ENCODE data around the gene ARHGAP26.

ARHGAP26 gene

GRCh38 chr5:142753116-142753631, 17.0 kb upstream of the ARHGAP26 start:
- Histone ChIP-seq H3K9me3 (ENCODE audit: insufficient read depth, low read length) (no peaks in the 10 kb centered on the region), H3K4me3 (ENCODE audit: insufficient read length, low read depth) (no peak overlapping the region), H3K27me3 (ENCODE audit: insufficient read depth, insufficient read length) (no peaks in the 10 kb centered on the region), H3K4me1 (ENCODE audit: insufficient read depth, insufficient read length) (no peaks in the 10 kb centered on the region), H3K9ac (ENCODE audit: insufficient read length, low read depth) (no peak overlapping the region), H3K36me3 (ENCODE audit: insufficient read depth, insufficient read length, low read length) (no peaks in the 10 kb centered on the region)
- no peak for DNase-seq (ENCODE audit: low read depth, low spot score)
- TF ChIP-seq YY1 (IDR thresholded peaks at IDR 0.05; ENCODE audit: insufficient read depth, insufficient read length) (no peak), ZNF274 (IDR thresholded peaks at IDR 0.05; ENCODE audit: low read depth, low read length) (no peak), SUZ12 (IDR thresholded peaks at IDR 0.05; ENCODE audit: extremely low read depth, insufficient read depth, insufficient read length) (no peak)

GRCh38 chr5:142754031-142754430, 16.1 kb upstream of the ARHGAP26 start:
- H3K36me3 ChIP-seq (ENCODE audit: insufficient read depth, insufficient read length, low read length) = no peaks in the 10 kb centered on the region
- no peak for DNase-seq (ENCODE audit: low read depth, low spot score)
- H3K9me3 ChIP-seq (ENCODE audit: insufficient read depth, low read length) = no peaks in the 10 kb centered on the region
- TF ChIP-seq SUZ12 (IDR thresholded peaks at IDR 0.05; ENCODE audit: extremely low read depth, insufficient read depth, insufficient read length) (no peak), ZNF274 (IDR thresholded peaks at IDR 0.05; ENCODE audit: low read depth, low read length) (no peak), YY1 (IDR thresholded peaks at IDR 0.05; ENCODE audit: insufficient read depth, insufficient read length) (no peak)
- H3K27me3 ChIP-seq (ENCODE audit: insufficient read depth, insufficient read length) = no peaks in the 10 kb centered on the region
- H3K9ac ChIP-seq (ENCODE audit: insufficient read length, low read depth) = no peak overlapping the region
- no peaks in the 10 kb centered on the region for H3K4me1 ChIP-seq (ENCODE audit: insufficient read depth, insufficient read length)
- H3K4me3 ChIP-seq (ENCODE audit: insufficient read length, low read depth) = no peak overlapping the region

- no peaks in the 10 kb centered on the region for H3K27me3 ChIP-seq (ENCODE audit: insufficient read depth, insufficient read length)
- TF ChIP-seq YY1 (IDR thresholded peaks at IDR 0.05; ENCODE audit: insufficient read depth, insufficient read length) (no peak), SUZ12 (IDR thresholded peaks at IDR 0.05; ENCODE audit: extremely low read depth, insufficient read depth, insufficient read length) (no peak), ZNF274 (IDR thresholded peaks at IDR 0.05; ENCODE audit: low read depth, low read length) (no peak)
- H3K9ac ChIP-seq (ENCODE audit: insufficient read length, low read depth) = no peak overlapping the region
- H3K36me3 ChIP-seq (ENCODE audit: insufficient read depth, insufficient read length, low read length) = no peaks in the 10 kb centered on the region
- no peaks in the 10 kb centered on the region for H3K9me3 ChIP-seq (ENCODE audit: insufficient read depth, low read length)
- no peak for DNase-seq (ENCODE audit: low read depth, low spot score)
- no peaks in the 10 kb centered on the region for H3K4me1 ChIP-seq (ENCODE audit: insufficient read depth, insufficient read length)
- H3K4me3 ChIP-seq (ENCODE audit: insufficient read length, low read depth) = no peak overlapping the region
Measured at GRCh38 chr5:142756576-142756975, 13.6 kb upstream of the ARHGAP26 start.

- H3K9me3 ChIP-seq (ENCODE audit: insufficient read depth, low read length) = no peaks in the 10 kb centered on the region
- no peak for DNase-seq (ENCODE audit: low read depth, low spot score)
- H3K36me3 ChIP-seq (ENCODE audit: insufficient read depth, insufficient read length, low read length) = no peaks in the 10 kb centered on the region
- H3K27me3 ChIP-seq (ENCODE audit: insufficient read depth, insufficient read length) = no peaks in the 10 kb centered on the region
- H3K9ac ChIP-seq (ENCODE audit: insufficient read length, low read depth) = no peak overlapping the region
- H3K4me1 ChIP-seq (ENCODE audit: insufficient read depth, insufficient read length) = no peaks in the 10 kb centered on the region
- H3K4me3 ChIP-seq (ENCODE audit: insufficient read length, low read depth) = no peak overlapping the region
- TF ChIP-seq YY1 (IDR thresholded peaks at IDR 0.05; ENCODE audit: insufficient read depth, insufficient read length) (no peak), SUZ12 (IDR thresholded peaks at IDR 0.05; ENCODE audit: extremely low read depth, insufficient read depth, insufficient read length) (no peak), ZNF274 (IDR thresholded peaks at IDR 0.05; ENCODE audit: low read depth, low read length) (no peak)
Measured at GRCh38 chr5:142757564-142757963, 12.6 kb upstream of the ARHGAP26 start.

- Histone ChIP-seq H3K4me1 (ENCODE audit: insufficient read depth, insufficient read length) (no peaks in the 10 kb centered on the region), H3K4me3 (ENCODE audit: insufficient read length, low read depth) (no peak overlapping the region), H3K9ac (ENCODE audit: insufficient read length, low read depth) (no peak overlapping the region), H3K36me3 (ENCODE audit: insufficient read depth, insufficient read length, low read length) (no peaks in the 10 kb centered on the region), H3K27me3 (ENCODE audit: insufficient read depth, insufficient read length) (no peaks in the 10 kb centered on the region), H3K9me3 (ENCODE audit: insufficient read depth, low read length) (no peaks in the 10 kb centered on the region)
- no peak for DNase-seq (ENCODE audit: low read depth, low spot score)
- TF ChIP-seq YY1 (IDR thresholded peaks at IDR 0.05; ENCODE audit: insufficient read depth, insufficient read length) = no peak
- TF ChIP-seq SUZ12 (IDR thresholded peaks at IDR 0.05; ENCODE audit: extremely low read depth, insufficient read depth, insufficient read length) = no peak
- no peak for TF ChIP-seq ZNF274 (IDR thresholded peaks at IDR 0.05; ENCODE audit: low read depth, low read length)
Measured at GRCh38 chr5:142758062-142758795, 11.9 kb upstream of the ARHGAP26 start.

- TF ChIP-seq SUZ12 (IDR thresholded peaks at IDR 0.05; ENCODE audit: extremely low read depth, insufficient read depth, insufficient read length) (no peak), ZNF274 (IDR thresholded peaks at IDR 0.05; ENCODE audit: low read depth, low read length) (no peak), YY1 (IDR thresholded peaks at IDR 0.05; ENCODE audit: insufficient read depth, insufficient read length) (no peak)
- H3K27me3 ChIP-seq (ENCODE audit: insufficient read depth, insufficient read length) = no peaks in the 10 kb centered on the region
- no peak overlapping the region for H3K4me3 ChIP-seq (ENCODE audit: insufficient read length, low read depth)
- H3K9ac ChIP-seq (ENCODE audit: insufficient read length, low read depth) = no peak overlapping the region
- H3K4me1 ChIP-seq (ENCODE audit: insufficient read depth, insufficient read length) = no peaks in the 10 kb centered on the region
- H3K9me3 ChIP-seq (ENCODE audit: insufficient read depth, low read length) = no peaks in the 10 kb centered on the region
- H3K36me3 ChIP-seq (ENCODE audit: insufficient read depth, insufficient read length, low read length) = no peaks in the 10 kb centered on the region
- no peak for DNase-seq (ENCODE audit: low read depth, low spot score)
Measured at GRCh38 chr5:142758796-142759145, 11.4 kb upstream of the ARHGAP26 start.

- no peaks in the 10 kb centered on the region for H3K4me1 ChIP-seq (ENCODE audit: insufficient read depth, insufficient read length)
- H3K4me3 ChIP-seq (ENCODE audit: insufficient read length, low read depth) = no peak overlapping the region
- no peak for DNase-seq (ENCODE audit: low read depth, low spot score)
- TF ChIP-seq YY1 (IDR thresholded peaks at IDR 0.05; ENCODE audit: insufficient read depth, insufficient read length) (no peak), ZNF274 (IDR thresholded peaks at IDR 0.05; ENCODE audit: low read depth, low read length) (no peak), SUZ12 (IDR thresholded peaks at IDR 0.05; ENCODE audit: extremely low read depth, insufficient read depth, insufficient read length) (no peak)
- no peaks in the 10 kb centered on the region for H3K36me3 ChIP-seq (ENCODE audit: insufficient read depth, insufficient read length, low read length)
- peaks cover 10% of the 10 kb centered on the region for H3K27me3 ChIP-seq (ENCODE audit: insufficient read depth, insufficient read length)
- H3K9me3 ChIP-seq (ENCODE audit: insufficient read depth, low read length) = no peaks in the 10 kb centered on the region
- H3K9ac ChIP-seq (ENCODE audit: insufficient read length, low read depth) = no peak overlapping the region
Measured at GRCh38 chr5:142763701-142764100, 6.5 kb upstream of the ARHGAP26 start.

All from NT2/D1 (cell line).